OCI-LY7 (cell line): ENCODE results near the gene KRTAP5-9. TPM values are rescaled to one million over a fixed set of nuclear protein-coding genes. Genes with fewer than 3 reads are reported as not detected.

Experiments
- BruUV-seq: library from RNA; stranded (reverse); fragments of 400-500 nt; replicated peaks from 2 replicates; lab custom pipeline; 2021; lab: Mats Ljungman, UMichigan
- CTCF ChIA-PET: fragments of 300-600 bp; sonication (Branson Sonifier 250); formaldehyde crosslinking; loops from one replicate; lab custom pipeline; 2022; ENCODE audit warnings: antibody characterized with exemption; ENCODE audit not compliant: unreplicated experiment; lab: Charles Lee
- POLR2A ChIA-PET: fragments of 300-600 bp; sonication (Branson Sonifier 250); formaldehyde crosslinking; loops from one replicate; lab custom pipeline; 2022; ENCODE audit warnings: antibody characterized with exemption; lab: Charles Lee
- DNase-seq: peaks from one replicate; pipeline ENCODE4 v3.0.0-alpha.2; 2015; ENCODE audit warnings: low spot score
- H2AFZ ChIP-seq: fragments of 200-600 bp; sonication (generic), shearing (Covaris generic); 2 replicates; pipeline ENCODE4 v1.6.1; 2014; ENCODE audit warnings: mild to moderate bottlenecking, antibody characterized with exemption, low read length, moderate library complexity
- H3K27ac ChIP-seq: fragments of 200-600 bp; sonication (generic); 2 replicates; pipeline ENCODE4 v1.5.1; 2014; ENCODE audit warnings: mixed run types, low read depth, mild to moderate bottlenecking, moderate library complexity, low read length, inconsistent platforms; ENCODE audit not compliant: poor library complexity, severe bottlenecking
- H3K36me3 ChIP-seq: fragments of 200-600 bp; sonication (generic); 2 replicates; pipeline ENCODE4 v1.6.1; 2014; ENCODE audit warnings: mild to moderate bottlenecking, antibody characterized with exemption, low read length, moderate library complexity, mixed read lengths; ENCODE audit not compliant: insufficient read depth
- H3K4me1 ChIP-seq: fragments of 200-600 bp; sonication (generic); 2 replicates; pipeline ENCODE4 v1.5.1; 2014; ENCODE audit warnings: mild to moderate bottlenecking, low read length; ENCODE audit not compliant: insufficient read depth, poor library complexity, severe bottlenecking
- H3K4me2 ChIP-seq: fragments of 200-600 bp; sonication (generic); 2 replicates; pipeline ENCODE4 v1.6.1; 2014; ENCODE audit warnings: mild to moderate bottlenecking, low read length
- H3K4me3 ChIP-seq: fragments of 200-600 bp; sonication (generic); 2 replicates; pipeline ENCODE4 v1.5.1; 2014; ENCODE audit warnings: mild to moderate bottlenecking, low read depth, low read length; ENCODE audit not compliant: poor library complexity, severe bottlenecking
- H3K79me2 ChIP-seq: fragments of 200-600 bp; sonication (generic); 2 replicates; pipeline ENCODE4 v1.6.1; 2016; ENCODE audit warnings: low read depth, mild to moderate bottlenecking, low read length, moderate library complexity, mixed read lengths; ENCODE audit not compliant: insufficient read depth
- H3K9me2 ChIP-seq: fragments of 200-600 bp; sonication (generic); 2 replicates; pipeline ENCODE4 v1.6.1; 2016; ENCODE audit warnings: mild to moderate bottlenecking, low read length, mixed read lengths; ENCODE audit not compliant: insufficient read depth
- H3K9me3 ChIP-seq: fragments of 200-600 bp; sonication (generic); 2 replicates; pipeline ENCODE4 v1.6.1; 2014; ENCODE audit warnings: mild to moderate bottlenecking, mixed run types, low read length, mixed read lengths
- H4K20me1 ChIP-seq: fragments of 200-600 bp; sonication (generic); 2 replicates; pipeline ENCODE4 v1.6.1; 2014; ENCODE audit warnings: mild to moderate bottlenecking, antibody characterized with exemption, low read length, moderate library complexity, mixed read lengths; ENCODE audit not compliant: insufficient read depth
- CTCF ChIP-seq: fragments of 200-600 bp; sonication (generic); conservative IDR thresholded peaks from 2 replicates; pipeline ENCODE4 v1.5.1; 2014; ENCODE audit warnings: mild to moderate bottlenecking, antibody characterized with exemption, low read length, moderate library complexity, mixed read lengths
- EZH2phosphoT487 ChIP-seq: fragments of 200-600 bp; sonication (generic); IDR thresholded peaks from 2 replicates; pipeline ENCODE4 v1.6.1; 2018; ENCODE audit warnings: low read depth, borderline replicate concordance, mild to moderate bottlenecking, mixed run types, antibody characterized with exemption, low read length, moderate library complexity, mixed read lengths
- intact Hi-C: fragments of 100-400 bp; cut with micrococcal nuclease; formaldehyde crosslinking; loops from one replicate; pipeline ENCODE4 v1.10.0; 2022; ENCODE audit not compliant: unreplicated experiment
- total RNA-seq, 2 experiments: library from RNA; depleted of rRNA in 1 of 2; stranded (reverse); fragments of >200 nt in 1 of 2; shearing (Covaris generic) in 1 of 2; gene quantifications; 2 replicates each; pipeline ENCODE4 v1.2.3, GENCODE V29; 2014 to 2022

The KRTAP5-9 gene
- total RNA-seq, 2 experiments from 2014 or later: not detected

- no peak overlapping the region for H2AFZ ChIP-seq
- no peaks in the 10 kb centered on the region for H4K20me1 ChIP-seq
- H3K4me3 ChIP-seq: no peak overlapping the region
- no peak overlapping the region for H3K4me2 ChIP-seq
- no peaks in the 10 kb centered on the region for H3K79me2 ChIP-seq
- H3K9me3 ChIP-seq: no peaks in the 10 kb centered on the region
- H3K9me2 ChIP-seq: no peaks in the 10 kb centered on the region
- intact Hi-C loops: no loop called here
- BruUV-seq: no TSS peak
- CTCF ChIA-PET: no interaction called here
- POLR2A ChIA-PET: interaction anchor here (0.6 kb wide), 1 partner anchor 852 kb away, joined by 3 read pairs; no protein-coding TSS in a partner anchor
- DNase-seq: peak; percentile 4
- no peaks in the 10 kb centered on the region for H3K4me1 ChIP-seq
- TF ChIP-seq EZH2phosphoT487 (no peak), CTCF (no peak)
- no peaks in the 10 kb centered on the region for H3K36me3 ChIP-seq
- H3K27ac ChIP-seq: no peak overlapping the region
Measured at GRCh38 chr11:71543866-71544265, 4.4 kb upstream of the KRTAP5-9 start.

GRCh38 chr11:71544525-71545214 lies 3.5 kb upstream of the KRTAP5-9 start:
- Histone ChIP-seq H3K4me2 (no peak overlapping the region), H4K20me1 (no peaks in the 10 kb centered on the region), H2AFZ (no peak overlapping the region), H3K36me3 (no peaks in the 10 kb centered on the region), H3K9me2 (no peaks in the 10 kb centered on the region), H3K79me2 (no peaks in the 10 kb centered on the region), H3K4me3 (no peak overlapping the region), H3K9me3 (no peaks in the 10 kb centered on the region), H3K4me1 (no peaks in the 10 kb centered on the region), H3K27ac (no peak overlapping the region)
- POLR2A ChIA-PET: no interaction called here
- CTCF ChIA-PET: no interaction called here
- DNase-seq: no peak
- no TSS peak for BruUV-seq
- intact Hi-C loops: no loop called here
- TF ChIP-seq CTCF (no peak), EZH2phosphoT487 (no peak)

- TF ChIP-seq CTCF (no peak), EZH2phosphoT487 (no peak)
- H2AFZ ChIP-seq: no peak overlapping the region
- BruUV-seq: no TSS peak
- no peak overlapping the region for H3K4me3 ChIP-seq
- H3K27ac ChIP-seq: no peak overlapping the region
- ChIA-PET CTCF (no interaction called here), POLR2A (no interaction called here)
- H3K9me2 ChIP-seq: no peaks in the 10 kb centered on the region
- H3K4me1 ChIP-seq: no peaks in the 10 kb centered on the region
- H3K36me3 ChIP-seq: no peaks in the 10 kb centered on the region
- H3K9me3 ChIP-seq: no peaks in the 10 kb centered on the region
- no peaks in the 10 kb centered on the region for H4K20me1 ChIP-seq
- intact Hi-C loops: no loop called here
- H3K79me2 ChIP-seq: no peaks in the 10 kb centered on the region
- no peak overlapping the region for H3K4me2 ChIP-seq
- no peak for DNase-seq
Measured at GRCh38 chr11:71545405-71545966, 2.7 kb upstream of the KRTAP5-9 start.
